ENCODE results near the gene RAD52. TPM values are rescaled to one million over a fixed set of nuclear protein-coding genes. Genes with fewer than 3 reads are reported as not detected.

RAD52 gene
- total RNA-seq, 1 donor from 2014 or later = 4.2 TPM

DNA sequence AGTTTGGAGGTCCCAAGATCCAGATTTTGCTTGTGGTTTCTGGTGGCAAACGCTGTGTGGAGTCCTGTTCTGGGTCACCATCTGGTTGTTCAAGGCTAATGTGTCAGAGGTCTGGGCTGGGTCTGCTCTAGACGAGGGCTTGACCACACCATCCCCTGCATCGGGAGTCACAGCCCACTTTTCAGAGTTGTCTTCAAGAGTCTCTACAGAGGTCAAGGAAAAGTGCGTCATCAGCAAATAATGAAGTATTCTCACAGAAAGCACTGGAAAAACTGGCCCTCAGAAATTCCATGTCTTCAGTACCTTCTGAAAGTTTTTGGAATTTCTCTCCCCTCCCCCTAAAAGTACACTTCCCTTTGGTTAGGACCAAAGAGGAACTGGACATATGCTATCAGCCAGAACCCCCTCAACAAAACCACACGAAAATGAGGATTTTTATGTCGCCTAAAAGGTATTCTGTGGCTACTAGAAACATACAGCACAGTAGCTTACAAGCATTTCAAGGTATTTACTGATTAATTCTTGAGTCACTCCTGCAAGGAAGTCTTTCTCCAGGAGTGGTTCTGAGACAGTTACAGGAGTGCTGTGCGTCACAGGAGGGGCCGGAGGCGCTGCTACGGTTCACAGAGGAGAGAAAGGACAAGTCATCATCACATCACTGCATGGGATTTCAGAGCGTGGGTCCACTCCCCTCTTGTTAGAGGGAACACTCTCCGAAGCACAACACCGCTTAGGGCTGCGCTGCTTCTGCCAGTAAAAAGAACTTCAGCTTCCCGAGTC is 35.4 kb downstream of the RAD52 start:
- DNase-seq (ENCODE audit: low read depth in 2 of 2) = no peak

GRCh38 chr12:912466-913235 is 36.8 kb downstream of the RAD52 start:
- DNase-seq (ENCODE audit: low read depth in 2 of 2) = no peak

DNA sequence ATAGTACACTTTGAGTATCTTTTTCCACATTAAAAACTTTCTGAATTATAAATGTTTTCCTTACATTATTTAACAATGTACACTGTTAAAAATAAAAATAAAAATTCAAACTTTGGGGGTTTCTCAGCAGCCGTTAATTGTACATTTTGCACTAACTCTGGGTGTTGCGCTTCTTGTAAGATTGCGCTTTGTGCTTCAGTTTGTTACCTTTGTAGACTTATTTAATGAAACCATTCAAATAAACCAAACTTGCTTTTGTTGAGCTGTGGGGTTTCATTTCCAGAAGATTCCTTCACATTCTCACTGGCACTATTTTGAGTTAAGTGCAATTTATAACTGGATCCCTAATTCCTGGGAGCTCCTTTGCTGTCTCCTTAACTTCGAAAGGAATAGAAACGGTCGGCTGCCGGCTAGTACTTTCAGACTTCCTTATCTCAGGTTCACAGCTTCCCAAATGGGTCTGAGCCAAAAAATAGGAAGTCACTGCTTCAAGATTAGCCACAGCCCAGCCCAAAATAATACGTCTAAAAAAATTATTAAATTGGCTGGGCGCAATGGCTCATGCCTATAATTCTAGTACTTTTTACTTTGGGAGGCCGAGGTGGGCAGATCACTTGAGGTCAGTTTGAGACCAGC is 38.2 kb downstream of the RAD52 start:
- DNase-seq (ENCODE audit: low read depth in 2 of 2) = peak in 1 of 2 donors; percentile 60

- no peak for DNase-seq (ENCODE audit: low read depth in 2 of 2)
Measured at GRCh38 chr12:910416-910815, 39.1 kb downstream of the RAD52 start.

DNA sequence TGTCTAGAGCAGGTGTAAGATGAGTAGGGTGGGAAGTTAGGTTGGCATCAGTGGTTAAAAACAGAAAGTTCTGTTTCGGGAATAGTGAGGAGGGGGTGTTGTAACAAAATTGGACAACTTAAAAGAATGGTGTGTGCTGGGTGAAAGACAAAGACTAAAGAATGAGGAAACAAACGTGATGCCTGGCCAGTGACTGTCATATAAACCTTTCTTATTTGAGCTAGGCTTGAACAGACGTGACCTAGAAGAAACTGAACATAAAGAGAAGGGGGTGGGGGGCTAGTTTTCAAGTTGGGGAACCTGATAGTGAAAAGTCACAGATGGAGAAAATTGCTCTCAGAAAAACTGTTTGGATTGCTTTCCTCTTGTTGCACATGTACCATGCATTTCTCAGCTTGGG is 39.6 kb downstream of the RAD52 start:
- no peak for DNase-seq (ENCODE audit: low read depth in 2 of 2)

GRCh38 chr12:907413-908185 is 41.9 kb downstream of the RAD52 start:
- DNase-seq (ENCODE audit: low read depth in 2 of 2) = no peak

GRCh38 chr12:906062-906585 is 43.4 kb downstream of the RAD52 start:
- DNase-seq (ENCODE audit: low read depth in 2 of 2) = no peak

GRCh38 chr12:905261-906031 is 44.0 kb downstream of the RAD52 start:
- no peak for DNase-seq (ENCODE audit: low read depth in 2 of 2)

DNA sequence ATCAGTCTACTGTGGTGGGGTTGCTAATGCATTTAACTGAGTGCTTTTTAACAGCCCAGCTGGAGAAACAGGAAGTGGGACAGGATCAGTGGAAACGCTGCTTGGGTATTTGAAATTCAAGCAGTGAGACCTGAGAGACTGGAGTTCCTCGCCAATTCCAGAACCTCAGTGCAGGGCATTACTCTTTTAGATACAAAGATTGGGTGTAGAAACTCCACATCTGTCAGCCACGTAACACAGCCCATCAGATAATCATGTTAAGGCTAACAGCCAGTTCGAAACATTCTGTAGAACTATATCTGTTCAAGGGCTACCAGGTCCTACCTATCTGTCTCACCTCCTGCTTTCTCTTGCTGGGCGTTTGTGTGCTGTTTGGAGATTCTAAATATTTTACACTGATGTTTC is 45.5 kb downstream of the RAD52 start:
- DNase-seq (ENCODE audit: low read depth in 2 of 2) = peak in 1 of 2 donors; percentile 31

GRCh38 chr12:903055-903454 is 46.4 kb downstream of the RAD52 start:
- no peak for DNase-seq (ENCODE audit: low read depth in 2 of 2)

DNA sequence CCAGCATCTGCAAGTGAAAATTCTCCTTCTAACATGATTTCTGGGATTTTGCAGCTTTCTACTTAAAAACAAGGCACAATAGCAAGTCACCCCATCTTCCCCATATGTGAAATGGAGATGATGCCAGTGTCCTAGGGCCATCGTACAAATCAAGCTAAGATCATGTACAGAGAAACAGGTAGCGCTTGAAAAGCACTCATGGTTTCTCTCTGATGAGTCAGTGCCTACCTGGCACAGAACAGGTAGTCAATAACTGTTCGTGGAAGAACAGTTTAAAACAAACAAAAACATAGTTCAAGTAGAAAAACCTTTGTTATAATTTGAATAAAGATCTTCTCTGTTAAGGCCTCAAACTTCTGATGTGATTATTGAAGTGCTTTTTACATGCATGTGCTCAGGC is 46.9 kb downstream of the RAD52 start:
- no peak for DNase-seq (ENCODE audit: low read depth in 2 of 2)

DNA sequence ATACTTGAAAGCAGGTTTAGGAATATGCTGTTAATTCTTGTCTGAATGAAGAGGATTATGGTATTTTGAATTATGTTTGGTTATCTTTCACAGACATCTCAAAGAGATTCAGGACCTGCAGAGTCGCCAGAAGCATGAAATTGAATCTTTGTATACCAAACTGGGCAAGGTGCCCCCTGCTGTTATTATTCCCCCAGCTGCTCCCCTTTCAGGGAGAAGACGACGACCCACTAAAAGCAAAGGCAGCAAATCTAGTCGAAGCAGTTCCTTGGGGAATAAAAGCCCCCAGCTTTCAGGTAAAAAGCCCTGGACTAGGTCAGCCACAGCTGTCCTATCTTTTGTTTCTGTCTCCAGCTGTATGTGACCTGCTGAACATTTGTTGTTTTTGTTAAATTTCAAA is 52.1 kb downstream of the RAD52 start:
- no peak for DNase-seq (ENCODE audit: low read depth in 2 of 2)

DNA sequence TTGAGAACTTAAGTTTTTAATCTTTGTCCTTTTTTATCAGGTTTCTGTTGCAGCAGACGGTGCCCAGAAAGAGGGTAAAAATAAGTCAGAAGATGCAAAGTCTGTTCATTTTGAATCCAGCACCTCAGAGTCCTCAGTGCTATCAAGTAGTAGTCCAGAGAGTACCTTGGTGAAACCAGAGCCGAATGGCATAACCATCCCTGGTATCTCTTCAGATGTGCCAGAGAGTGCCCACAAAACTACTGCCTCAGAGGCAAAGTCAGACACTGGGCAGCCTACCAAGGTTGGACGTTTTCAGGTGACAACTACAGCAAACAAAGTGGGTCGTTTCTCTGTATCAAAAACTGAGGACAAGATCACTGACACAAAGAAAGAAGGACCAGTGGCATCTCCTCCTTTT is 53.5 kb downstream of the RAD52 start:
- no peak for DNase-seq (ENCODE audit: low read depth in 2 of 2)

DNA sequence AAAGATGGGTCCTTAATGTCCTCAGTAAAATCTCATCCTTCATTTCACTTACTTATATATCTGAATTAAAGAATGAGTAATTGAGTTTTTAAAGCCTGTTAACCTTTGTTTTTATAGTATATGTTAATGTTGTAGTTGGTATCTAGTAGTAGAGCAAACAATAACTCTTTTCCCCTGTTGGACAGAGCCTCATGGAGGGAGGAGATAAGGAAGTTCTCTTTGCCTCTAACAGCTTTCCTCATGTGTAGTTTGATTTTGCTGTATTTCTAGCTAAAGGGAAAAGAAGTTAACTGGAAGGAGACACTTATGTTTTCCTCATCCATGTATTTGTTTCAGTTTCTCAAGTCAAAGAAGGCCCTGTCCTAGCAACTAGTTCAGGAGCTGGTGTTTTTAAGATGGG is 55.3 kb downstream of the RAD52 start:
- no peak for DNase-seq (ENCODE audit: low read depth in 2 of 2)

GRCh38 chr12:886206-886605 is 63.3 kb downstream of the RAD52 start:
- no peak for DNase-seq (ENCODE audit: low read depth in 2 of 2)

DNA sequence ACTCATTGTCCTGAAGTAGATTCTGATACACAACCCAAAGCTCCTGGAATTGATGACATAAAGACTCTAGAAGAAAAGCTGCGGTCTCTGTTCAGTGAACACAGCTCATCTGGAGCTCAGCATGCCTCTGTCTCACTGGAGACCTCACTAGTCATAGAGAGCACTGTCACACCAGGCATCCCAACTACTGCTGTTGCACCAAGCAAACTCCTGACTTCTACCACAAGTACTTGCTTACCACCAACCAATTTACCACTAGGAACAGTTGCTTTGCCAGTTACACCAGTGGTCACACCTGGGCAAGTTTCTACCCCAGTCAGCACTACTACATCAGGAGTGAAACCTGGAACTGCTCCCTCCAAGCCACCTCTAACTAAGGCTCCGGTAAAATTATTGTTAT is 63.8 kb downstream of the RAD52 start:
- no peak for DNase-seq (ENCODE audit: low read depth in 2 of 2)

DNA sequence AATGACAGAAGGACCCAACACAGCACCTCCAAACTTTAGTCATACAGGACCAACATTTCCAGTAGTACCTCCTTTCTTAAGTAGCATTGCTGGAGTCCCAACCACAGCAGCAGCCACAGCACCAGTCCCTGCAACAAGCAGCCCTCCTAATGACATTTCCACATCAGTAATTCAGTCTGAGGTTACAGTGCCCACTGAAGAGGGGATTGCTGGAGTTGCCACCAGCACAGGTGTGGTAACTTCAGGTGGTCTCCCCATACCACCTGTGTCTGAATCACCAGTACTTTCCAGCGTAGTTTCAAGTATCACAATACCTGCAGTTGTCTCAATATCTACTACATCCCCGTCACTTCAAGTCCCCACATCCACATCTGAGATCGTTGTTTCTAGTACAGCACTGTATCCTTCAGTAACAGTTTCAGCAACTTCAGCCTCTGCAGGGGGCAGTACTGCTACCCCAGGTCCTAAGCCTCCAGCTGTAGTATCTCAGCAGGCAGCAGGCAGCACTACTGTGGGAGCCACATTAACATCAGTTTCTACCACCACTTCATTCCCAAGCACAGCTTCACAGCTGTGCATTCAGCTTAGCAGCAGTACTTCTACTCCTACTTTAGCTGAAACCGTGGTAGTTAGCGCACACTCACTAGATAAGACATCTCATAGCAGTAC is 64.6 kb downstream of the RAD52 start:
- DNase-seq (ENCODE audit: low read depth in 2 of 2) = no peak

GRCh38 chr12:880656-881055 is 68.8 kb downstream of the RAD52 start:
- no peak for DNase-seq (ENCODE audit: low read depth in 2 of 2)

DNA sequence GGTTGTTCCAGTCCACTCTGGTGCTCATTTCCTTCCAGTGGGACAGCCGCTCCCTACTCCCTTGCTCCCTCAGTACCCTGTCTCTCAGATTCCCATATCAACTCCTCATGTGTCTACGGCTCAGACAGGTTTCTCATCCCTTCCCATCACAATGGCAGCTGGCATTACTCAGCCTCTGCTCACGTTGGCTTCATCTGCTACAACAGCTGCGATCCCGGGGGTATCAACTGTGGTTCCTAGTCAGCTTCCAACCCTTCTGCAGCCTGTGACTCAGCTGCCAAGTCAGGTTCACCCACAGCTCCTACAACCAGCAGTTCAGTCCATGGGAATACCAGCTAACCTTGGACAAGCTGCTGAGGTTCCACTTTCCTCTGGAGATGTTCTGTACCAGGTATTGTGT is 69.9 kb downstream of the RAD52 start:
- DNase-seq (ENCODE audit: low read depth in 2 of 2) = no peak

DNA sequence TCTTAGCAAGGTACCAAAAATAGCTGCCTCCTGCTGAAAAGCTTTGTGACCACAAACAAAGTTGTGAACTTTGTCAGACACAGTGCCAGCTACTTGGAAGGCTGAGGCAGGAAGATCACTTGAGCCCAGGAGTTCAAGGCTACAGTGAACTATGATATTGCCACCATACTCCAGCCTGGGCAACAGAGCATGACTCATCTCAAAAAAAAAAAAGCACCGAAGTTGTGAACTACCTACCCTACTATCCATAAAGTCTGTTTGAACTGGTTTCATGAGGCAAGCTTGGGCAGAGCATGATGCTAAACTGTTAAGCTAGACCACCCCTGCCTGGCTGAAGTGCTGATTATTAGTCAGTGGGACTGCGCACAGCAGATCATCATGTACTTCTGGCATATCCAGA is 75.5 kb downstream of the RAD52 start:
- no peak for DNase-seq (ENCODE audit: low read depth in 2 of 2)
